ENCODE data around the gene RFESD. TPM values are rescaled to one million over a fixed set of nuclear protein-coding genes. Genes with fewer than 3 reads are reported as not detected.
A peak's percentile ranks its signal among the peaks of the same experiment; 100 is the strongest.

Gene RFESD
- total RNA-seq, 1 donor from 2014 or later: 0.97 TPM

GRCh38 chr5:95673081-95673480 is 26.5 kb downstream of the RFESD start:
- no peaks in the 10 kb centered on the region for H3K27me3 Mint-ChIP-seq (ENCODE audit: low read depth)
- DNase-seq (ENCODE audit: low spot score): no peak
- TF ChIP-seq, protein P1, sequence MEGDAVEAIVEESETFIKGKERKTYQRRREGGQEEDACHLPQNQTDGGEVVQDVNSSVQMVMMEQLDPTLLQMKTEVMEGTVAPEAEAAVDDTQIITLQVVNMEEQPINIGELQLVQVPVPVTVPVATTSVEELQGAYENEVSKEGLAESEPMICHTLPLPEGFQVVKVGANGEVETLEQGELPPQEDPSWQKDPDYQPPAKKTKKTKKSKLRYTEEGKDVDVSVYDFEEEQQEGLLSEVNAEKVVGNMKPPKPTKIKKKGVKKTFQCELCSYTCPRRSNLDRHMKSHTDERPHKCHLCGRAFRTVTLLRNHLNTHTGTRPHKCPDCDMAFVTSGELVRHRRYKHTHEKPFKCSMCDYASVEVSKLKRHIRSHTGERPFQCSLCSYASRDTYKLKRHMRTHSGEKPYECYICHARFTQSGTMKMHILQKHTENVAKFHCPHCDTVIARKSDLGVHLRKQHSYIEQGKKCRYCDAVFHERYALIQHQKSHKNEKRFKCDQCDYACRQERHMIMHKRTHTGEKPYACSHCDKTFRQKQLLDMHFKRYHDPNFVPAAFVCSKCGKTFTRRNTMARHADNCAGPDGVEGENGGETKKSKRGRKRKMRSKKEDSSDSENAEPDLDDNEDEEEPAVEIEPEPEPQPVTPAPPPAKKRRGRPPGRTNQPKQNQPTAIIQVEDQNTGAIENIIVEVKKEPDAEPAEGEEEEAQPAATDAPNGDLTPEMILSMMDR (IDR thresholded peaks at IDR 0.05): no peak
- no peaks in the 10 kb centered on the region for H3K36me3 Mint-ChIP-seq (ENCODE audit: low read depth)
- H3K4me3 Mint-ChIP-seq (ENCODE audit: unreplicated experiment): no peak overlapping the region
- peaks cover 41% of the 10 kb centered on the region for H3K4me1 Mint-ChIP-seq (ENCODE audit: low read depth)
- H3K9me3 Mint-ChIP-seq (ENCODE audit: low read depth): no peaks in the 10 kb centered on the region
- H3K27ac Mint-ChIP-seq (ENCODE audit: unreplicated experiment): peak overlapping the region; percentile 80

GRCh38 chr5:95682891-95683290 is 36.3 kb downstream of the RFESD start, which contains the start of gene SPATA9:
Gene SPATA9, minus strand, starts transcription at chr5:95682991. Its CDS starts 137 bp downstream, at chr5:95682854.
- Mint-ChIP-seq H3K4me3 (ENCODE audit: unreplicated experiment) (no peak within 1 kb of the TSS), H3K36me3 (ENCODE audit: low read depth) (peaks cover 1% of the 10 kb centered on the region), H3K9me3 (ENCODE audit: low read depth) (no peaks in the 10 kb centered on the region), H3K27me3 (ENCODE audit: low read depth) (no peaks in the 10 kb centered on the region), H3K27ac (ENCODE audit: unreplicated experiment) (no peak within 1 kb of the TSS), H3K4me1 (ENCODE audit: low read depth) (no peaks in the 10 kb centered on the region)
- no peak for DNase-seq (ENCODE audit: low spot score)
- TF ChIP-seq, protein P1 (IDR thresholded peaks at IDR 0.05): no peak

DNA sequence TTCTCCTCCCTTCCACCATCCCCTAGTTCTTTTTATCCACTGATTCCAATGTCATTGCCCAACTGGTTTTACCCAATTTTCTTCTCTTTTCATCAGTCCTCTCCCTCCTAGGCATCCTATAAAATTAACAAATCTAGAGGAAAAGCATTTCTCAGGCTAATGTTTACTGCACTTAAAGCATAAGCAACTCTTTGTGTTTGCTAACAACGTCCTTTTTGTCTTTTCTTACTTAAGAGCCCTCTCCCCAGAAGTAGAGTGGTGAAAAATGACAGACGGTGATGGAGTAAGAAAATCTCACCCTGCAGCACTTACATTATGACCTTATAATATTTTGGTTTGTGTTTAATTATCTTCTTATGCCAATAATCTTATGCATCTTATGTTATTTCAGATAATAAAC is 37.8 kb downstream of the RFESD start:
- Mint-ChIP-seq H3K4me1 (ENCODE audit: low read depth) (no peaks in the 10 kb centered on the region), H3K9me3 (ENCODE audit: low read depth) (no peaks in the 10 kb centered on the region), H3K27ac (ENCODE audit: unreplicated experiment) (no peak overlapping the region), H3K27me3 (ENCODE audit: low read depth) (no peaks in the 10 kb centered on the region), H3K36me3 (ENCODE audit: low read depth) (peaks cover 1% of the 10 kb centered on the region), H3K4me3 (ENCODE audit: unreplicated experiment) (no peak overlapping the region)
- DNase-seq (ENCODE audit: low spot score): no peak
- TF ChIP-seq, protein P1 (IDR thresholded peaks at IDR 0.05): no peak

GRCh38 chr5:95686651-95687050 is 40.1 kb downstream of the RFESD start:
- no peaks in the 10 kb centered on the region for H3K4me1 Mint-ChIP-seq (ENCODE audit: low read depth)
- no peaks in the 10 kb centered on the region for H3K36me3 Mint-ChIP-seq (ENCODE audit: low read depth)
- H3K27me3 Mint-ChIP-seq (ENCODE audit: low read depth): no peaks in the 10 kb centered on the region
- no peak overlapping the region for H3K27ac Mint-ChIP-seq (ENCODE audit: unreplicated experiment)
- DNase-seq (ENCODE audit: low spot score): no peak
- peaks cover 5% of the 10 kb centered on the region for H3K9me3 Mint-ChIP-seq (ENCODE audit: low read depth)
- TF ChIP-seq, protein P1 (IDR thresholded peaks at IDR 0.05): no peak
- no peak overlapping the region for H3K4me3 Mint-ChIP-seq (ENCODE audit: unreplicated experiment)

DNA sequence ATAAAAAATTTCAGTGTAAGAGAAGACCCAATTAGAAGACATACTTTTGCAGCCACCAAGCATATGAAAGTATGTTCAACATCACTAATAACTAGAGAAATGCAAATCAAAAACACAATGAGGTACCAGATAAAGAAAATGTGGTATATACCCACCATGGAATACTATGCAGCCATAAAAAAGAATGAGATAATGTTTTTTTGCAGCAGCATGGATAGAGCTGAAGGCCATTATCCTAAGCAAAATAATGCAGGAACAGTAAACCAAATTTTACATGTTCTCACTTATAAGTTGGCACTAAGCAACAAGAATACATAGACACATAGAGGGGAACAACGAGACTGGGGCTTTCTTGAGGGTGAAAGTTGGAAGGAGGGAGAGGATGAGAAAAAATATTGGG is 43.1 kb downstream of the RFESD start:
- Mint-ChIP-seq H3K27ac (ENCODE audit: unreplicated experiment) (no peak overlapping the region), H3K4me3 (ENCODE audit: unreplicated experiment) (no peak overlapping the region), H3K4me1 (ENCODE audit: low read depth) (no peaks in the 10 kb centered on the region), H3K36me3 (ENCODE audit: low read depth) (no peaks in the 10 kb centered on the region), H3K9me3 (ENCODE audit: low read depth) (peaks cover 5% of the 10 kb centered on the region), H3K27me3 (ENCODE audit: low read depth) (no peaks in the 10 kb centered on the region)
- DNase-seq (ENCODE audit: low spot score): no peak
- TF ChIP-seq, protein P1 (IDR thresholded peaks at IDR 0.05): no peak
